Measurements from ENCODE around the gene PXDN. TPM values are rescaled to one million over a fixed set of nuclear protein-coding genes. Genes with fewer than 3 reads are reported as not detected.

PXDN gene
- 55.5 and 137 TPM in 2 replicates for total RNA-seq (ENCODE audit: low replicate concordance)

GRCh38 chr2:1744446-1745170, at the start of gene PXDN:
TSS of gene PXDN (minus strand) at chr2:1744515. CDS start at chr2:1744455, 60 bp downstream.
- DNase-seq (ENCODE audit: low read depth): peak; percentile 76
- H3K4me3 ChIP-seq (ENCODE audit: low read depth, low read length): peak within 1 kb of the TSS; percentile 81
- peak; percentile 10 for TF ChIP-seq CTCF (IDR thresholded peaks at IDR 0.05; ENCODE audit: insufficient read depth, low read length)

- no peak for DNase-seq (ENCODE audit: low read depth)
- no peak for TF ChIP-seq CTCF (IDR thresholded peaks at IDR 0.05; ENCODE audit: insufficient read depth, low read length)
These were observed 49.6 kb upstream of the PXDN start for GRCh38 chr2:1793868-1794445.

GRCh38 chr2:1793001-1793867, 48.9 kb upstream of the PXDN start:
- no peak for DNase-seq (ENCODE audit: low read depth)
- no peak overlapping the region for H3K4me3 ChIP-seq (ENCODE audit: low read depth, low read length)
- TF ChIP-seq CTCF (IDR thresholded peaks at IDR 0.05; ENCODE audit: insufficient read depth, low read length): no peak

More at GRCh38 chr2:1793868-1794445, 49.6 kb upstream of the PXDN start:
- no peak overlapping the region for H3K4me3 ChIP-seq (ENCODE audit: low read depth, low read length)

- peak; percentile 32 for DNase-seq (ENCODE audit: low read depth)
- no peak overlapping the region for H3K4me3 ChIP-seq (ENCODE audit: low read depth, low read length)
- no peak for TF ChIP-seq CTCF (IDR thresholded peaks at IDR 0.05; ENCODE audit: insufficient read depth, low read length)
These were observed 47.5 kb upstream of the PXDN start for GRCh38 chr2:1791685-1792435.

GRCh38 chr2:1791006-1791605, 46.8 kb upstream of the PXDN start:
- no peak overlapping the region for H3K4me3 ChIP-seq (ENCODE audit: low read depth, low read length)
- no peak for DNase-seq (ENCODE audit: low read depth)
- no peak for TF ChIP-seq CTCF (IDR thresholded peaks at IDR 0.05; ENCODE audit: insufficient read depth, low read length)

GRCh38 chr2:1790473-1790872, 46.2 kb upstream of the PXDN start:
- DNase-seq (ENCODE audit: low read depth): no peak
- no peak for TF ChIP-seq CTCF (IDR thresholded peaks at IDR 0.05; ENCODE audit: insufficient read depth, low read length)
- no peak overlapping the region for H3K4me3 ChIP-seq (ENCODE audit: low read depth, low read length)

Data from fibroblast of the aortic adventitia (primary cell).